Heart left ventricle (tissue), 16 donors: ENCODE measurements around the gene RTN3. TPM values are rescaled to one million over a fixed set of nuclear protein-coding genes. Genes with fewer than 3 reads are reported as not detected.

Experiments used
- ATAC-seq, 4 donors: fragments of 200-7000 bp; cut with Tn5 transposase; one replicate each; pipeline ENCODE4 v1.9.1; 2020 to 2022; ENCODE audit warnings: moderate library complexity in 4 of 4, mild to moderate bottlenecking in 3 of 4, moderate number of reproducible peaks in 1 of 4
- DNase-seq, 5 donors: peaks; one replicate each; pipeline ENCODE4 v3.0.0-alpha.2; 2020
- H3K27ac ChIP-seq, 12 donors: fragments of 200-600 bp; sonication (generic) in 4 of 12; one replicate each; pipeline versions ENCODE4 v1.5.0 to v1.8.0; 2016 to 2022; ENCODE audit warnings: mild to moderate bottlenecking in 2 of 12
- H3K27me3 ChIP-seq, 9 donors: fragments of 200-600 bp; sonication (generic) in 2 of 9; one replicate each; pipeline versions ENCODE4 v1.5.1 to v1.8.0; 2016 to 2022; ENCODE audit warnings: mild to moderate bottlenecking in 3 of 9
- H3K36me3 ChIP-seq, 9 donors: fragments of 200-600 bp; sonication (generic) in 2 of 9; one replicate each; pipeline versions ENCODE4 v1.5.0 to v1.8.0; 2018 to 2022; ENCODE audit warnings: mild to moderate bottlenecking in 2 of 9
- H3K4me1 ChIP-seq, 12 donors: fragments of 200-600 bp; sonication (generic) in 4 of 12; one replicate each; pipeline versions ENCODE4 v1.5.0 to v1.8.0; 2016 to 2022; ENCODE audit warnings: mild to moderate bottlenecking in 3 of 12
- H3K4me3 ChIP-seq, 12 donors: fragments of 200-600 bp; sonication (generic) in 4 of 12; one replicate each; pipeline versions ENCODE4 v1.5.0 to v1.8.0; 2017 to 2022; ENCODE audit warnings: mild to moderate bottlenecking in 9 of 12, moderate library complexity in 4 of 12
- H3K9me3 ChIP-seq, 12 donors: fragments of 200-600 bp; sonication (generic) in 4 of 12; one replicate each; pipeline versions ENCODE4 v1.5.0 to v1.8.0; 2016 to 2022; ENCODE audit warnings: mild to moderate bottlenecking in 1 of 12
- POLR2A ChIP-seq, 2 donors: fragments of 450-650 bp; IDR thresholded peaks; one replicate each; pipeline ENCODE4 v1.6.1; 2017; ENCODE audit warnings: antibody characterized with exemption in 2 of 2, mild to moderate bottlenecking in 2 of 2, moderate library complexity in 2 of 2
- WGBS, 4 donors: extraction: QIAGEN DNeasy Blood & Tissue Kit in 2 of 4; methylation state at CpG; one replicate each; pipeline versions ENCODE4 v1.1.5 to v1.1.7; 2013 to 2018; 5-methylcytosine and 5-hydroxymethylcytosine counted together
- intact Hi-C, 10 donors: fragments of 100-400 bp; cut with DNase I; formaldehyde crosslinking; loops; one replicate each; pipeline versions ENCODE4 v1.11.1 to v1.14.2; 2022
- polyA plus RNA-seq, 2 donors: library from polyadenylated mRNA; stranded (reverse); fragments of 200-250 nt; gene quantifications; one replicate each; pipeline ENCODE4 v1.2.3, GENCODE V29; 2013
- total RNA-seq, 9 donors: library from RNA; depleted of rRNA in 2 of 9; stranded (reverse); fragments of >200 nt in 2 of 9; fragmentation: NEBNext Ultra II Directional in 3 of 9; extraction: Animal tissue kit (Norgen Biotek cat#: 25700) in 3 of 9; gene quantifications; one replicate each; pipeline versions ENCODE4 v1.1.0 to v1.2.4, GENCODE V29; 2016 to 2023
- TF ChIP-seq, protein P1 (sequence below), 12 donors: fragments of 200-600 bp; sonication (generic) in 4 of 12; IDR thresholded peaks; one replicate each; pipeline versions ENCODE4 v1.5.0 to v1.8.0; 2018 to 2022; ENCODE audit warnings: antibody characterized with exemption in 12 of 12, mild to moderate bottlenecking in 5 of 12
- donor health status: ischemic (EF 13 %, LVEDD 7.1; RV severe dilation, severe dysfunction).
- donor health status: healthy with polysubstance abuse.
- donor health status: DM: no; HTN: yes; CAD: no.
- donor health status: DM: no; HTN: no; CAD: no.
- donor health status: ischemic (EF 25% LVEDD 6.9; RV normal size, moderate dysfunction).
- donor health status: ischemic (EF 25% LVEDD 5.7; RV mildly dilated, moderate dysfunction).
- donor health status: healthy.
- donor health status: DM: yes; HTN: yes; CAD: no.
- donor health status: ischemic (EF 35%, LVEDD 5.7; RV mildly dilated, moderate dysfunction).
- donor health status: nonischemic (EF 11% LVEDD 7.7; RV severe dilation, severe dysfunction).
- donor health status: DM: yes; HTN: yes; CAD: no.
- donor health status: PGD.
- donor health status: ischemic (EF 29% LVEDD 5.4; RV normal size, mild dysfunction).
- donor health status: nonischemic (EF 23%, LVEDD 6.1; RV moderate dilation, normal function).

Gene RTN3
- total and polyA plus RNA-seq, 11 donors = 31.2 to 82.9 (median 65.9) TPM

- DNase-seq = no peak
- intact Hi-C loops = loop anchor here in 5 of 10 donors (2.0 to 10.0 kb wide), 5 partner anchors 98 to 615 kb away; no protein-coding TSS in a partner anchor
- TF ChIP-seq, protein P1, sequence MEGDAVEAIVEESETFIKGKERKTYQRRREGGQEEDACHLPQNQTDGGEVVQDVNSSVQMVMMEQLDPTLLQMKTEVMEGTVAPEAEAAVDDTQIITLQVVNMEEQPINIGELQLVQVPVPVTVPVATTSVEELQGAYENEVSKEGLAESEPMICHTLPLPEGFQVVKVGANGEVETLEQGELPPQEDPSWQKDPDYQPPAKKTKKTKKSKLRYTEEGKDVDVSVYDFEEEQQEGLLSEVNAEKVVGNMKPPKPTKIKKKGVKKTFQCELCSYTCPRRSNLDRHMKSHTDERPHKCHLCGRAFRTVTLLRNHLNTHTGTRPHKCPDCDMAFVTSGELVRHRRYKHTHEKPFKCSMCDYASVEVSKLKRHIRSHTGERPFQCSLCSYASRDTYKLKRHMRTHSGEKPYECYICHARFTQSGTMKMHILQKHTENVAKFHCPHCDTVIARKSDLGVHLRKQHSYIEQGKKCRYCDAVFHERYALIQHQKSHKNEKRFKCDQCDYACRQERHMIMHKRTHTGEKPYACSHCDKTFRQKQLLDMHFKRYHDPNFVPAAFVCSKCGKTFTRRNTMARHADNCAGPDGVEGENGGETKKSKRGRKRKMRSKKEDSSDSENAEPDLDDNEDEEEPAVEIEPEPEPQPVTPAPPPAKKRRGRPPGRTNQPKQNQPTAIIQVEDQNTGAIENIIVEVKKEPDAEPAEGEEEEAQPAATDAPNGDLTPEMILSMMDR (IDR thresholded peaks at IDR 0.05) = peak in 11 of 12 donors; percentile 27 to 63 (median 48)
- no peak for TF ChIP-seq POLR2A (IDR thresholded peaks at IDR 0.05)
- peaks cover 0 to 89% (median 79%) of the 10 kb centered on the region in 9 donors for H3K36me3 ChIP-seq
- peak overlapping the region in 1 of 12 donors; percentile 4 for H3K27ac ChIP-seq
- no peak overlapping the region for H3K4me3 ChIP-seq
- peak in 1 of 4 donors; percentile 26 for ATAC-seq
- H3K4me1 ChIP-seq = peaks cover 0 to 8% (median 0%) of the 10 kb centered on the region in 12 donors
- no peaks in the 10 kb centered on the region for H3K9me3 ChIP-seq
- H3K27me3 ChIP-seq = no peaks in the 10 kb centered on the region
- WGBS, 4 donors = 76 to 81% (median 78%) methylated on average over 3 of the region's 3 CpGs
These were observed 42.0 kb upstream of the RTN3 start for GRCh38 chr11:63639199-63639832.

GRCh38 chr11:63641727-63642126, 39.6 kb upstream of the RTN3 start:
- H3K4me3 ChIP-seq = no peak overlapping the region
- no peaks in the 10 kb centered on the region for H3K9me3 ChIP-seq
- peaks cover 0 to 89% (median 79%) of the 10 kb centered on the region in 9 donors for H3K36me3 ChIP-seq
- intact Hi-C loops = loop anchor here in 6 of 10 donors (5.0 to 10.0 kb wide), 3 partner anchors 93 to 609 kb away; no protein-coding TSS in a partner anchor
- DNase-seq (no peak), ATAC-seq (peak in 1 of 4 donors; percentile 29)
- no peaks in the 10 kb centered on the region for H3K27me3 ChIP-seq
- no peak for TF ChIP-seq POLR2A (IDR thresholded peaks at IDR 0.05)
- TF ChIP-seq, protein P1 (IDR thresholded peaks at IDR 0.05) = peak in 3 of 12 donors; percentile 16 to 28 (median 20)
- H3K4me1 ChIP-seq = peaks cover 0 to 8% (median 0%) of the 10 kb centered on the region in 12 donors
- H3K27ac ChIP-seq = no peak overlapping the region

- H3K27me3 ChIP-seq = no peaks in the 10 kb centered on the region
- peaks cover 0 to 89% (median 84%) of the 10 kb centered on the region in 9 donors for H3K36me3 ChIP-seq
- H3K4me3 ChIP-seq = no peak overlapping the region
- DNase-seq = no peak
- H3K4me1 ChIP-seq = peaks cover 0 to 8% (median 0%) of the 10 kb centered on the region in 12 donors
- H3K9me3 ChIP-seq = no peaks in the 10 kb centered on the region
- TF ChIP-seq, protein P1 (IDR thresholded peaks at IDR 0.05) = no peak
- no peak for TF ChIP-seq POLR2A (IDR thresholded peaks at IDR 0.05)
- WGBS, 4 donors = 93 to 100% (median 97%) methylated on average over 3 of the region's 3 CpGs
- ATAC-seq = no peak
- intact Hi-C loops = loop anchor here in 6 of 10 donors (5.0 to 10.0 kb wide), 3 partner anchors 92 to 611 kb away; no protein-coding TSS in a partner anchor
- no peak overlapping the region for H3K27ac ChIP-seq
These were observed 38.1 kb upstream of the RTN3 start for GRCh38 chr11:63643205-63643604.

DNA sequence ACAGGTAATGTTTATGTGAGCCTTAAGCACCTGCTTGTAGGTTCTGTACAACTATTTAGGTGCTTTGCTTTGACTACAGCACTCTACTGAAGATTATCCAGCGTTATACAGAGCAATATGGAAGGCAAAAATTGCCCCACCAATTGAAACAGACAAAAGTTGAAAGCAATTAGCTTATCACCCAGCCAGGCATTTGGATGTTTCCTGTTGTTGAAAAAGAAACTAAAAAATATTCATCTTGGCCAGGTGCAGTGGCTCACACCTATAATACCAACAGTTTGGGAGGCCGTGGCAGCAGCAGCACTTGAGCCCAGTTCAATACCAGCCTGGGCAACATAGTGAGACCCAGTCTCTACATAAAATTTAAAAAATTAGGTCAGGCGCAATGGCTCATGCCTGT, 28.6 kb upstream of the RTN3 start:
- Histone ChIP-seq H3K27ac (no peak overlapping the region), H3K9me3 (no peaks in the 10 kb centered on the region), H3K4me1 (no peaks in the 10 kb centered on the region), H3K36me3 (peaks cover 0 to 95% (median 82%) of the 10 kb centered on the region in 9 donors), H3K27me3 (no peaks in the 10 kb centered on the region), H3K4me3 (no peak overlapping the region)
- WGBS, 4 donors = 88 to 99% (median 90%) methylated on average over 3 of the region's 3 CpGs
- ATAC-seq (no peak), DNase-seq (no peak)
- intact Hi-C loops = no loop called here
- TF ChIP-seq, protein P1 (IDR thresholded peaks at IDR 0.05) = no peak
- TF ChIP-seq POLR2A (IDR thresholded peaks at IDR 0.05) = no peak
